Posterior vena cava (tissue), 2 donors: ENCODE data around the gene UNC13C. TPM values are rescaled to one million over a fixed set of nuclear protein-coding genes. Genes with fewer than 3 reads are reported as not detected.
"Not testable (repeated sequence)": the region's sequence is repeated elsewhere in the genome, so short reads cannot be mapped to it uniquely, and the experiment has no call there.

Experiments used
- DNase-seq: peaks from one replicate; pipeline ENCODE4 v3.0.0-alpha.2; 2020; ENCODE audit warnings: low spot score
- intact Hi-C, 2 donors: fragments of 100-400 bp; cut with DNase I; formaldehyde crosslinking; loops; one replicate each; pipeline versions ENCODE4 v1.14.1 to v1.14.2; 2022 to 2023
- long read RNA-seq, 2 donors: library from polyadenylated mRNA; unstranded; transcript quantifications; one replicate each; pipeline ENCODE4 v2.0.0, GENCODE V29; 2020 to 2021
- total RNA-seq, 2 donors: library from RNA; stranded (reverse); fragmentation: NEBNext Ultra II Directional; extraction: Animal tissue kit (Norgen Biotek cat#: 25700); gene quantifications; one replicate each; pipeline ENCODE4 v1.2.1, GENCODE V29; 2021
- donor health status: DM: yes; HTN: yes; CAD: no.
- donor health status: DM: yes; HTN: yes; CAD: no.

Gene UNC13C
- total RNA-seq: under 1 TPM; 0.05 to 0.14 TPM
- long read RNA-seq, donor 1: 0 reads
- long read RNA-seq, donor 2: 0 reads

DNA sequence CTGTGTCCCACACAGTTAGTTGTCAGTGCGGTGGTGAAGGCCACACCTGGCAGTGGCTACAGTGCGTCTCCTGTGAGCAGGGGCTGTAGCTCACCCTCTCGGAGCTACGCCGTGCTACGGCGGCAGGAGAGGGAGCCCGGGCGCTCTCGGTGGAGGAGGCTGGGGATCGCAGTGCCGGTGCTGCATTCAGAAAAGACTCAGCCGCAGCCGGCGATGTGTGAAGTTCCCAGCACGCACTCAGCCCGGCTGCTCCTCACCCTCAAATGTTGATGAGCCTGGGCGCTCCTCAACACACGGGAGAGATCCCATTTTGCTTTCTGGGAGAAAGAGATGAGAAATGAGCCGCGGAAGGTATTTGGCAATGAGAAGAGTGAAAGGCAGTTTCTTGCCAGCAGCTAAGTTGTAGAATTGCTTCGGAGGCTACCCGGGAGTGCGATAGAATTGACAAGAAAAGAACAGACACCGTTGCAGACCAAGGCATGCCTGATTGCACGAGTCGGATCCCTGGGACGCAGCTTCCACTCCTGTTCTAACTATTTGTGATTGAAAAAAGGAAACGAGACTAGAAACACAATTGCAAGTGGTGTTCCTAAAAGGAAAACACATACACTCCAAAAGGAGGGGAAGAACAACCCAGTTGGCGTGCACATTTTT is at the start of gene UNC13C:
Gene UNC13C (plus strand): TSS at position 189 of the 654 bp plus-strand sequence. CDS start 34,463 bp downstream, outside the sequence.
- intact Hi-C loops: no loop called here
- DNase-seq: no peak

DNA sequence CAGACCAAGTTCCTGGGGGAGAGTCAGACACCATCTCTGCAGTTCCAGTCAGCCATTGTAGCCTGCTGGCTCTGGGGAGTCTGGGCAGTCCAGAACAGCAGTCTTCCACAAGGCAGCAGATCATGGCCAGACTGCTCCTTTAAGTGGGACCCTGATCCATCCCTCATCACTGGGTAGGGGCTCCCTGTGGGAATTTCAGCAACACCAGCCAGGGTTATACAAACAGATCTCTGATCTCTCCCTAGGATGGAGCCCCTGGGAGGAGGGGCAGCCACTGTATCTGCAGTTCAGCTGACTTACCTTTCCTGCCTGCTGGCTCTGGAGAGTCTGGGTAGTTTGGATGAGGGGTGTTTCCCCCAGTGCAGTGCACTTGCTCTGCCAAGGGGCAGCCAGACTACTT is 42.1 kb upstream of the UNC13C start:
- intact Hi-C loops: no loop called here

DNA sequence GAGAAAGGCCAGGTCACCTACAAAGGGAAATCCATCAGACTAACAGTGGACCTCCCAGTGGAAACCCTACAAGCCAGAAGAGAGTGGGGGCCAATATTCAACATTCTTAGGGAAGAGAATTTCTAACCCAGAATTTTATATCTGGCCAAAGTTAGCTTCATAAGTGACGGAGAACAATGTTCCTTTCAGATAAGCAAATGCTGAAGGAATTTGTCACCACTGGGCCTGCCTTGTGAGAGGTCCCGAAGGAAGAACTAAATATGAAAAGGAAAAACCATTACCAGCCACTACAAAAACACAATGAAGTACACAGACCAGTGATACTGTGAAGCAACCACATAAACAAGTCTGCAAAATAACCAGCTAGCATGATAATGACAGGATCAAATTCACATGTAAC is 40.6 kb upstream of the UNC13C start:
- intact Hi-C loops: not testable (repeated sequence)

More for the DNA sequence above, 42.1 kb upstream of the UNC13C start:
- no peak for DNase-seq

DNA sequence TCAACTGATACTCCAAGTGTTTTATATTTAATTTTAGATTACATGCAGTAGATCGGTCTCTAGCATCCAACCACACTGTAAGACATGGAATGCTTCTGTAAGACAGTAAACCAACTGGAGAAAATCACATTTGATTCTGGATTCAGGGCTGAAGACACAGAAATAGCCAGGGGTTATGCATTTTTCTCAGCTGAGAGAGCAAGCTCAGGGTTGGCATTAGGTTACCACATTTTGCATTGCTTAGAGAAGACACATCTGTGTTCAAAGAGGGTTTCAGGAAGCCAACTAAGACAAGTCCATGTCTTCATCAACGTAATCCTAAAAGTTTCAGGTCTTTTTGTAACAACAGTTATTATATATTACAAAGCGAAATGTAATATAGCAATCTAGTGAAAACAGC is 27.7 kb upstream of the UNC13C start:
- no peak for DNase-seq
- intact Hi-C loops: no loop called here

More for the DNA sequence above, 40.6 kb upstream of the UNC13C start:
- DNase-seq: not testable (repeated sequence)

DNA sequence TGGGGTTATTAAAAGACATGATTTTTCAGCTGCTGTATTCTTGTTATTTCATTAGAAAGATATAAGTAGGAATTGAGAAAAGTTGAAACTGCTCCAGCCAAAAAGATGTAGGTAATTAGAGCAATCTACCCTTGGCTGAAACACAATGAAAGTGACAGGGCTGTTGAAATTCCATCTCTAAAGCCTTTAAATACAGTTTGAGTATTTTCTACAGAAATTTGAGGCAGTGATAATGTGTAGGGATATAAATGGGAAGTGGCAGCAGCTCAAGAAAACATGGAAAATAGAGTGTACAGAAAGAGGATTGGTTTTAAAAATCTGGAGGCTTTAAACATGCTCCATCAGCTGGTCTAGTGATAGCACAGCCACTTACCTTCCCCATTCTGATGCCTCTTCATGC is 22.8 kb upstream of the UNC13C start:
- intact Hi-C loops: no loop called here
- DNase-seq: no peak

DNA sequence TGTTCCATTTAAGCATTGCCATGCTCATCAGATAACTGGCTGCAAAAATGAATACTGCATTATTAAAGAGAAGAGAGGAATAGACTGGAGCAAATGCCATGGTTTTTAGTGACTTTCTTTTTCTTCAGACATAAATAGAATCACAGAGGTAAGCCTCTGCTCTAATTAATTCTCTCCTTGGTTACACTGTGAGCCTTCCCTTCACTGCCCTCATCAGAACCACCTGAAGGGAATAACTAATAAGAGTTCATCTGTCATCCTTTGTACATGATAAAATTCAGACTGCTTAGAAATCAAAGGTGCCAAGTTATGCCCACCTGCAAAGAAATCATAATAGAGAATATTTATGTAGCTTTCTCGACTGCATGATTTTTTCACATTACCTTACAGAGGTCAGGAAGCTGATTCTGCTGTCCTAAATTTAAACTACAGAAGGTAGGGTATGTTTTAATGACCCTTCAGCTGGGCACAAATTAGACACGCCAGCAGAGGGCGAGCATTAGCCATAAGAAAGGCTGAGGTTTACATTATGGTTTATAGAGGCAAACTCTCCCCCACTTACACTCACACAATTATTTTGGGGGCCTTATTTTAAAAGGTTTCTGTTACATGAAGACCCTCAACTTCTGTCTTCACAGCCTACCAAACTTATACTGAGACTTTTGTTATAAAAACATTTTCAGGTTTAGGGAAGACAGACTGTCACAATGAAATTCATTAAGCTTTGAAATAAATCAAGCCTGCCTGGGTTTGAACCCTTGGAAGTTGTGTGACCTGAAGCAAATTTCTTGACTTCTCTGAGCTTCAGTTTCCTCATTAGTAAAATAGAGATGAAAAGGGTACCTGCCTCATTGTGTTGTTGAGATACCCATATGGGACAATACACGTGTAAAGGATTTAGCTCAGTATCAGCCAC is 15.3 kb upstream of the UNC13C start:
- DNase-seq: no peak
- intact Hi-C loops: no loop called here

DNA sequence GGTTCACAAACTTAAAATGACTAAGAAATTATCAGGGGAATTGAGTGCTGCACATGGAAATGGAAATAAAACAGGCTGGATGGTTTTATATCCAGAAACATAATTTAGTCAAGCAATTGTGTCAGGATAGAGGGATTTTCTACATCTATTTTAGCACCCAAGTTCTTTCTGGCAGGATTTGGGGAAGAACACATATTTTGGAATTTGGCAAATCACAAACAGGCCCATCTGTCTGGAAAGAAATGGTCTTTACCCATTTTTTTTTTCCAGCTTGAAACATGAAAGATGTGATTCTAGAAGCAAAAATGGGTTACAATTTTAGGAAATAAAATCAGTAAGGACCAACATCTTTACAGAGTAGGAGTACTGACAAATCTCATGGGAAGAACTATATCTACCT is 14.4 kb upstream of the UNC13C start:
- intact Hi-C loops: no loop called here

DNA sequence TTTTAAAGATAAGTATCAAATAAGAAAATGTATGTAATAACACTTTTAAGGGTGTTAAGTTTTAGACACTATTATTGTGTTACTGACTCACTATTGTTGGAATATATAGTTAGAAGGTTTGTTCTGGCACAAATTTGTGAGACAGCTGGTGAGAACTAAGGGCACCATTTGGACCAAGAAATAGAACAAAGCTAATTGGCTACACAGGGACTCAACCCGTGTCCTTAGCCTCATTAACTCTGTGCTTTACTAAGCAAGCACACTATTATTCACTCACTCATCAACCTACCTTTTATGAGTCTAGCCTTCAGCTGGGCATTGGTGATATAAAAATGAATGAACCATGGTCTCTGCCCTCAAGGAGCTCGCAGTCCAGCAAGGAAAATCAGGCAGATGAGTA is 4.1 kb upstream of the UNC13C start:
- intact Hi-C loops: no loop called here
- DNase-seq: no peak

More for the DNA sequence above, 14.4 kb upstream of the UNC13C start:
- DNase-seq: no peak

DNA sequence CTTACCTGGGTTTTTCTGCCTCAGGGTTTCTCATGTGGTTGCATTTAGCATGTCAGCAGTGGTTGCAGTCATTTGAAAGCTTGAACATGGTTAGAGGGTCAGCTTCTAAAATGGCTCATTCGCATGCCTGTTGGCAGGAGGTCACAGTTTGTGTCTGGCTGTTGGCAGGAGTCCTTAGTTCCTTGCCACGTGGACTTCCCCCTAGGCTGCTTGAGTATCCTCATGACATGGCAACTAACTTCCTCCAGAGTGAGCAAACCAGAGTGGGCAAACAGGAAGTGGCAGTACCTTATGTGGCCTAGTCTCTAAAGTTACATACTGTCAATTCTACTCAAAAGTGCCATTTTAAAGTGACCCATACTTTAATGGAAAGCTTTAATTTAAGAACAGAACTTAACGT is 3.4 kb upstream of the UNC13C start:
- intact Hi-C loops: no loop called here

DNA sequence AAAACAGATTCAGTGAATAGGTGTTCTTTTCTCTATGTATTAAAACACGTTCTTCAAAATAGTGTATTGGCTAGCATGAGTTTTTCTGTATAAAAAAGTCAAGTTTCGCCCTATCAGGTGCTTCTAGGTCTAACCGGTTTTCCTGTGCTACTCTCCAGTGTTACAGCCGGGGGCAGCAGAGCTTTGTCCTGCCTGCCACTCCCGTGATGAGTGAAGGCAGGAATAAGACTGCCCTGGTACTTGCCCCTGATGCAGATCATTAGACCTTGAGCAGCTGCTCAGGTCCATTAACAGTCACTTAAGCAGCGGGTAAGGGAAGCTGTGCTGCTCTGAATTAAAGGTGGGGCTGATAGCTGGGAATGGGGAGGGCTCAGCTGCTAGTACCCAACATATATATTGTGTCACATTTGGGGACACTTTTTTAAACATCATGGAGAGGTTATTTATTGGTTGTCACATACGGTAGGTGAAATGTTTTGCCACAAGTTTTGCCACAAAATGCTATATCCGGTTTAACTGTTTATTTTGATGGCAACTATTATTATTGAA is 1.3 kb upstream of the UNC13C start:
- intact Hi-C loops: no loop called here
- no peak for DNase-seq

More for the DNA sequence above, 3.4 kb upstream of the UNC13C start:
- DNase-seq: no peak

DNA sequence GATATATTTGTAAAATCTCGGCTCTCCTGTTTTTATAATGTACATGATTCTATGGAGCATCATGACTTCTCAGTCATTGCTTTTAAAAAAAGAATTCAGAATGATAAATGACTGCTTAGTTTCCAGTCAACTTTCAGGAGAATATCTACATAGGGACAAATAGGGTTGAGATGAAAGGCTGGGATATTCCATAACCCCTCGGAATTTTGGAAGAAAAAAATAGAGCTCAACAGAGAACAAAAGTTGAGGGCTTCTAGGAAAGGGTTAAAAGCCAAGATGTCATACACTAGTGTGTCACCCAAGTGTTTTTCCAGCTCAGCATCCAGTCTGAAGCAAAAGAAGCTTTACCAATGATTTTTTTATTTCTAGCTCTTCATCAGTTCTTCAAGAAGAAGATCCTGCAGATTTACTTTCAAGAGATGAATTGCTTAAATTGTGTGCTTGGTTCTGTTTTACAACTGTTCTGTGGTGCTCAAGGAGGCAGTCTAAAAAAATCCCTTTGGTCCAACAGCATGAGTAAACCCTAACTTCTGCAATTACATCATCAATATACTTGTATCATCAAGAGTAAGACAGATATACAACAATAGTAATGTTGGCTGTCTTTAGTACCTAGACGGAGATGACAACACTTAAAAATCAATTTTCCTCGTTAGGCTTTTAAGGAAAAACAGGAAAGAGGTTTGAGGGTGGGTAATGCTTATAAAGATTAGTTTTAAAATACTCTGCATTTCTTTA is 979 bp downstream of the UNC13C start:
- DNase-seq: no peak
- intact Hi-C loops: no loop called here

DNA sequence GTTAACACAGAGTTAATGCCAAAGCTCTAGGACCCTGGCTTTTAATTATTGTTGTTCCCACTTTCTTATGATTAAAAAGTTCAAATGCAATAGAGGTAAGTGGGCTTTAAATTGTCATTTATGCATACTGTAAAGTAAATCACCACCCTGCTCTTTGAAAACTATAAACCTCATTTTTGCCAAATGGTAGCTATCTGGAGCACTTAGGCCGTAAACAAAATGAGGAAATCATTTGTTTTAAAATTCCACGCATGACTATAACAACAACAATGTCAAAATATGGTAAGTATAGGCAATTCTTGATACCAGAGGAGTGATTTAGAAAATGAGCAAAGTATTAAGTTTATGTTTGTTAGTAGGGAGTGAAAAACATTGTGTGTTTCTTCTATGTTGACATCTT is 1.8 kb downstream of the UNC13C start:
- intact Hi-C loops: no loop called here
- no peak for DNase-seq

DNA sequence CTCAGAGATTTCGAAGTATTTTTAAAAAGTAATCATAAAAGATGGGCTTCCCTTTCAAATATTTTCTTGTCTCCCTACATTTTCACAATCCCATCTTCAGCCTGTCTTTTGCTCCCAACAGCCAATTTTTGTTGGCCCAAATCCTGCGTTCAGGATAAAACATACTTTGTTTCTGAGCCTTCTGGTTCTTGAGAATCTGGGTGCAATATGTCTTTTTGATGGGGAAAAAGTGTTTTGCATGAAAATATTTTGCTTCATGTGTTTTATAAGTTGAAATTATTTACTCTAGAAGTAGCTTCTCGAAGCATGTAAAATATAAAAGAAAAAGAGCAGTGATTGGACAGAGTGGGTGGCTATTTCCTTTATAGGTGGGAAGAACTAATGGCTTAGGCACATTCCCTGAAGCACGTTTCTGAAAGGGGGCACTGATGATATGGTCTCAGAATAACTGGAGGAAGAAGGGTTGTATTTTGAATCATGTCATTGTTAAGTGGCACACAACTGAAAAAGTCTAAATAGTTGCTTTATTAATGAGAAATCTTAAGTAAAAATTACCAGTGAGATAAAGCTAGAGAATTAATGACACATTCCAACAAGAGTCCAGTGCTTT is 3.9 kb downstream of the UNC13C start:
- no peak for DNase-seq
- intact Hi-C loops: no loop called here

DNA sequence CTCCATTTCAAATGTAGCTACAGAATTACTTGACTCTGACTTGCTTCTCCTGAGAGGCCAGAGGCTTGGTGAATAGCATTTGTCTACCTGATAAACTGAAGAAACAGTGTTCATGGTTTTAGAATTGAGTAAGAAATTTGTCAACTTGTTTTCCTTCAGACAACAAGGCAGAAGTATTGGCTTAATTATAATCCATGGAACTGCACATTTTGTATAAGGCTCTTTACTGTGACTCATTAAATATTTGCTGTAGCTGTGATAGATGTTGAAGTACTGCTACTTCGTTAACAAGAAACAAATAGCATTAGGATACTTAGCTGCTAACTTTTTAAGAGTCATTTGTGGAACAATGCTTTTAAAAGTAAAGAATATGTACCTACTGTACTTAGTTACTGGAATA is 4.6 kb downstream of the UNC13C start:
- no peak for DNase-seq
- intact Hi-C loops: no loop called here

DNA sequence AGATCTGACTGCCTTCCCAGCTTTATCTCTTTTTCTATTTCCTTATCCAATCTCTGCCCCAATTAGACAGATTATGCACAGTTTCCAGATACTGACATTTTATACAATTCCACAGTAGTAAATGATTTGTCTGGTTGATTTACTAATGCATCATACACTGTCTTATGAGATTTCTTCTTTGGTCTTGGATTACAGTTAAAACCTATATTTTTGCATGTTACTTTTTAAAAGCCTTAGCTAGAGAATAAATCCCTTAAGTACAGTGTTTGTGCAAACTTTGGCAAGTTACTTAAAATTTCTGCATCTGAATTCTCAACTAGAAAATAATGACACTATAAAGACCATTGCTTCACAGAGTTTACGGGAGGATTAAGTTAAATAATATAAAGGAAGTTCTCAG is 6.0 kb downstream of the UNC13C start:
- no peak for DNase-seq
- intact Hi-C loops: no loop called here

DNA sequence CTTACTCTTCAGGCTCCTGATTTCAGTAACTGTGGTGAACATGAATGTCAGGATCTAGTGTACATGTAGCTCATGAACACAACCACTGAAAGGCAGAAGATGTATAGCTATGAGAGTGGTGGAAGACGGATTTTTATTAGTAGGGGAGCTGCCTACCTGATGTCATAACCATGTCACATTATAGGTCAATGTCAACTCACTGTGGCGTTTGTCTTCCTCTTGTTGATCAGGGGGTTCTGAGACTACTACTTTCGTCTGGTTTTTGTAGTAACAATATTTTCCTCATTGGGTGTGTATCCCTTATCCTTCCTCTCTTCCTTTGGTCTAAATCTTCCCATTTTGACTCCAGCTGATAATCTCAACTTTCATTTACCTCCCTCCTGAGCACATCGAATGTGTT is 7.3 kb downstream of the UNC13C start:
- no peak for DNase-seq
- intact Hi-C loops: no loop called here

DNA sequence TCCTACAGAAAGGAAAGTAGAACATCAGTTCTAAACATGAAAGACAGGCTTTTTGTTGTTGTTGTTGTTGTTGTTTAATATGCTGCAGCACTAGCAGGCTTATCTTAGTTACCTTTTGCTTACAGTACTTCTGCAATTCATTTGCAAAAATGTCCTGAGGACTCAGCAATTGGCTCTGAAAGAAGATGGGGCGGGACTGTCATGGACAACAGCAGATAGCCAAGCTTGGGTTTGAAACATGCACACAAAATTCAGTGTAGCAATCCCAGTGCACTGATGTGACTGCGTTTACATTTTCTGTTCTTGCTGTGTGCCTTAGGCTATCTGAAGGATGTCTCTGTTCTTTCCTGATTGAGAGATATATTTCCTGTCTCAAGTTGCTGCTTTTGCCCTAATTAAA is 9.2 kb downstream of the UNC13C start:
- intact Hi-C loops: no loop called here

DNA sequence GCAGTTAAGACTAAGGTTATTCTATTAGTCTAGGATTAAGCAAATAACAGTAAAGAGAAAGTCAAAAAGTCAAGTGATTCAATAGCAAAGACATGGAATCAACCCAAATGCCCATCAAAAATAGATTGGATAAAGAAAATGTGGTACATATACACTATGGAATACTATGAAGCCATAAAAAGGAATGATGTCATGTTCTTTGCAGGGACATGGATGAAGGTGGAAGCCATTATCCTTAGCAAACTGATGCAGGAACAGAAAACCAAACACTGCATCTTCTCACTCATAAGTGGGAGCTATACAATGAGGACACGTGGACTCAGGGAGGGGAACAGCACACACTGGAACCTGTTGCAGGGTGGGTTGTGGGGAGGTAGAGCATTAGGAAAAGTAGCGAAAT is 29.0 kb downstream of the UNC13C start:
- no peak for DNase-seq
- intact Hi-C loops: no loop called here

More for the DNA sequence above, 9.2 kb downstream of the UNC13C start:
- DNase-seq: no peak

DNA sequence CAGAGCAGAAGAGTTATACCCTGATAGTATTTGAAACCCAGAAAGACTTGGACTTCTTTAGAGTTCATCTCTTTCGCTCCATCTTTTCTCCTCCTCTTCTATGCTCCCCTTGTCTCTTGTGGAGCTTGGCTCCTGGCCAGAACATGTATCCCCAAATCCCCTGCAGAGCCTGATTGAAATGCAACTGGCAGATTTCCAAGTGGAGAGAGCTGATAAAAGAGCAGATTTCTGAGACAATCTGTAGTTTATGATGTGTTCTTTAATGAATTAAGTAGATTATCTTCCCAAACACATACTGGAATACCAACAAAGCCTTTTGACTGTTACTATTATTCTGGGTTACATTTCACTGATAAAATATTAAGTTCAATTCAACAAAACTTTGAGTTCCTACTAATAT is 33.4 kb downstream of the UNC13C start:
- intact Hi-C loops: no loop called here
- no peak for DNase-seq
